Measurements from ENCODE around the gene TCFL5. TPM values are rescaled to one million over a fixed set of nuclear protein-coding genes. Genes with fewer than 3 reads are reported as not detected.

TCFL5 gene
- total and polyA plus RNA-seq, 2 experiments from 2014 or later, result 1.7 to 18.5 TPM

GRCh38 chr20:62880147-62880934 is 18.7 kb upstream of the TCFL5 start:
- H2AFZ ChIP-seq, result no peak overlapping the region
- no peak overlapping the region for H3K4me3 ChIP-seq
- 91 to 94% methylated on average over 30 to 37 of the region's 37 CpGs for WGBS, 2 experiments (ENCODE audit: low coverage in 1 of 2, low lambda C conversion rate in 2 of 2, missing lambda C conversion rate in 2 of 2)
- H3K4me2 ChIP-seq (ENCODE audit: unreplicated experiment), result no peak overlapping the region
- no peak for DNase-seq
- no peak overlapping the region for H3K27ac ChIP-seq
- no peaks in the 10 kb centered on the region for H3K27me3 ChIP-seq (replicated peaks; ENCODE audit: insufficient read depth)
- no peaks in the 10 kb centered on the region for H3K9me2 ChIP-seq (ENCODE audit: insufficient read depth)
- in situ Hi-C loops (cut with MboI), result no loop called here
- no peak overlapping the region for H3K9ac ChIP-seq
- no peaks in the 10 kb centered on the region for H3K4me1 ChIP-seq (ENCODE audit: insufficient read depth)
- H3K36me3 ChIP-seq (ENCODE audit: low read depth), result no peaks in the 10 kb centered on the region
- no peaks in the 10 kb centered on the region for H3F3A ChIP-seq (ENCODE audit: insufficient read depth)
- no peaks in the 10 kb centered on the region for H3K79me2 ChIP-seq (ENCODE audit: insufficient read depth)
- no peaks in the 10 kb centered on the region for H3K9me3 ChIP-seq (ENCODE audit: low read depth)
- no peaks in the 10 kb centered on the region for H4K20me1 ChIP-seq (ENCODE audit: insufficient read depth)
- TF ChIP-seq EZH2 (IDR thresholded peaks at IDR 0.05; ENCODE audit: insufficient read depth, poor library complexity, severe bottlenecking) (no peak), EZH2phosphoT487 (IDR thresholded peaks at IDR 0.05; ENCODE audit: insufficient read depth, low read depth) (no peak)

GRCh38 chr20:62879275-62880146 is 17.9 kb upstream of the TCFL5 start:
- no peaks in the 10 kb centered on the region for H3K9me3 ChIP-seq (ENCODE audit: low read depth)
- no peaks in the 10 kb centered on the region for H4K20me1 ChIP-seq (ENCODE audit: insufficient read depth)
- no peaks in the 10 kb centered on the region for H3F3A ChIP-seq (ENCODE audit: insufficient read depth)
- no peaks in the 10 kb centered on the region for H3K27me3 ChIP-seq (replicated peaks; ENCODE audit: insufficient read depth)
- no peaks in the 10 kb centered on the region for H3K9me2 ChIP-seq (ENCODE audit: insufficient read depth)
- no peak overlapping the region for H3K4me2 ChIP-seq (ENCODE audit: unreplicated experiment)
- TF ChIP-seq EZH2phosphoT487 (IDR thresholded peaks at IDR 0.05; ENCODE audit: insufficient read depth, low read depth) (no peak), EZH2 (IDR thresholded peaks at IDR 0.05; ENCODE audit: insufficient read depth, poor library complexity, severe bottlenecking) (no peak)
- H3K9ac ChIP-seq, result no peak overlapping the region
- no peak overlapping the region for H3K4me3 ChIP-seq
- in situ Hi-C loops (cut with MboI), result no loop called here
- 88 to 99% methylated on average over 27 to 80 of the region's 80 CpGs for WGBS, 2 experiments (ENCODE audit: low coverage in 1 of 2, low lambda C conversion rate in 2 of 2, missing lambda C conversion rate in 2 of 2)
- no peak for DNase-seq
- H3K4me1 ChIP-seq (ENCODE audit: insufficient read depth), result no peaks in the 10 kb centered on the region
- H3K79me2 ChIP-seq (ENCODE audit: insufficient read depth), result no peaks in the 10 kb centered on the region
- no peak overlapping the region for H3K27ac ChIP-seq
- no peak overlapping the region for H2AFZ ChIP-seq
- H3K36me3 ChIP-seq (ENCODE audit: low read depth), result no peaks in the 10 kb centered on the region

- Histone ChIP-seq H3K9me2 (ENCODE audit: insufficient read depth) (no peaks in the 10 kb centered on the region), H3K79me2 (ENCODE audit: insufficient read depth) (no peaks in the 10 kb centered on the region), H3K4me2 (ENCODE audit: unreplicated experiment) (no peak overlapping the region), H3K9ac (no peak overlapping the region), H2AFZ (no peak overlapping the region), H3K4me3 (no peak overlapping the region), H4K20me1 (ENCODE audit: insufficient read depth) (no peaks in the 10 kb centered on the region), H3K36me3 (ENCODE audit: low read depth) (no peaks in the 10 kb centered on the region), H3K9me3 (ENCODE audit: low read depth) (no peaks in the 10 kb centered on the region), H3K4me1 (ENCODE audit: insufficient read depth) (no peaks in the 10 kb centered on the region), H3F3A (ENCODE audit: insufficient read depth) (peaks cover under 1% of the 10 kb centered on the region; the same call in 1 of the 2 replicates), H3K27ac (no peak overlapping the region), H3K27me3 (replicated peaks; ENCODE audit: insufficient read depth) (no peaks in the 10 kb centered on the region)
- no peak for TF ChIP-seq EZH2phosphoT487 (IDR thresholded peaks at IDR 0.05; ENCODE audit: insufficient read depth, low read depth)
- no peak for TF ChIP-seq EZH2 (IDR thresholded peaks at IDR 0.05; ENCODE audit: insufficient read depth, poor library complexity, severe bottlenecking)
- in situ Hi-C loops (cut with MboI), result no loop called here
- 91 to 93% methylated on average over 20 of the region's 20 CpGs for WGBS, 2 experiments (ENCODE audit: low coverage in 1 of 2, low lambda C conversion rate in 2 of 2, missing lambda C conversion rate in 2 of 2)
- DNase-seq, result no peak
Measured at GRCh38 chr20:62878244-62879038, 16.8 kb upstream of the TCFL5 start.

All from GM23248 (cell line).